Activated CD8-positive, alpha-beta memory T cell treated with anti-CD3 and anti-CD28 coated beads, Interleukin-2, amount 50 U/mL, for 24 hours (primary cell): ENCODE measurements around the gene CEP164.

Source experiments
- DNase-seq: peaks from one replicate; pipeline ENCODE4 v3.0.0-alpha.2; 2020; ENCODE audit errors: extremely low read depth

The CEP164 gene

DNA sequence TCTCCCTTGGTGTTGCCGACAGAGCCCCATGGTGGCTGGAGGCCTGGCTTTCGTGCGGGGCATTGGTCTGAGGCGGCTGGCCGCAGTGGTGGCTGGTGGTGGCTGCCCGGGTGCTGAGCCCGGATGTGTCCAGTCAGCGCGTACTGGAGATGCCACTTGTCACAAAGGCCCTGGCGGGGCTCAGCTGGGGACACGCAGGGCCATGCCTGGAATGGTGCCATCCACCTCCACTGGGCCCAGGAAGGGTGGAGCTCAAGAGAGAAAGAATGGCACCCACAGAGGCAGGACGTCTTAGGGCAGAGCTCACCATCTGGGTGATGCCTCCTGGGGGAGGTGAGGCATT is 92.5 kb downstream of the CEP164 start:
- no peak for DNase-seq

DNA sequence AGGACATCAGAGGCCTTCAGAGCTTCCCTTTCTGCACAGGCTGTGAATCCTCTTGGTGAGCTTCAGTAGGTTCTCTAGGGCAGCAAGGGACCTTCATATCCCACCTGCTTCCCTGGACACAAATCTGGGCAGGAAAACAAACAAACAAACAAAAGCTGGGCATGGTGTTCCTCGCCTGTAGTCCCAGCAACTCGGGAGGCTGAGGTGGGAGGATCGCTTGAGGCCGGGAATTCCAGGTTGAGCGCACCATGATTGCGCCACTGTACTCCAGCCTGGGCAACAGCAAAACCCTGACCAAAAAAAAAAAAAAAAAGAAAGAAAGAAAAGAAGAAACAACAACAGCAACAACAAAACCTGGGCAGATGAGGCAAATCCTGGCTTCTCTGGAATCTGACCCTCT is 92.9 kb downstream of the CEP164 start:
- DNase-seq: no peak

- no peak for DNase-seq
These were observed 93.4 kb downstream of the CEP164 start for GRCh38 chr11:117421041-117421440.

DNA sequence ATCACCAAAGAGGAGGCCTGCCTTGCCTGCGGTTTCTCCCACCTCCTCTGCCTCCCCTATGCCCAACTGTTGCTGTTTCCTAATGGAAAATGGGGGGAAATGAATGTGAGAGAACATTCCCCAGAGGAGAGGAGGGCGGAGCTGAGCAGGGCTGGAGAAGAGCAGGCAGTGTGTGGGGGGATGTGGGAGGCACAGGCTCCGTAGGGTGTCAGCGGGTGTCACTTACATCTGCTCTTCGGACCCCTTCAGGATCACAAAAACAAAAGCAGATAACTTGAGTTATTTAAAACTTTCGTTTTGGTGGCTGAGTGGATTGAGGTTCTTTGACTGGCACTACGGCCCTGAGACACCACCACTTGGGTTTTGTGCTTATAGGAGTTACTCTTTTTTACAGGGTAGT is 93.8 kb downstream of the CEP164 start:
- no peak for DNase-seq

DNA sequence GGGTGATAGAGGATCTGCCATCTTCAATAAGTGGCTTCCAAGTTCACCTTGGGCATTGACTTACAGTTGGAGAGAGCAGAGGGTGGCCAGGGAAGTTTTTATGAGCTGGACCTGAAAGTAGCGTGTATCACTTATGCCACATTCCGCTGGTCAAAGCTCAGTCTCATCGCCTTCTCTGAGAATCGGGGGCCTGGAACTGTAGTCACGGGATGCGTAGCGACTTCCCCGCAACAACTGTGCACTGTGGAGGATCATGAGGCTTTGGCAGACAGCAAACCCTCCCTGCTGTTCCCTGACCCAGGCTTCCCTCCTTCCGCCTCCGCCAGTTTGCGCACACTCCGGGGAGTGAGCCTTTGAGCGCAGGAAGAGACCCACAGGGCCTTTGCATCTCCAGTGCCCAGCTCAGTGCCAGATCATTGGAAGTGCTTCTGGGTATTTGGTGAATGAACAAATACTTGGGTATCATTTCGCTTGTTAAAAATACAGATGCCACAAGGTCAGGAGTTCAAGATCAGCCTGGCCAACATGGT is 95.5 kb downstream of the CEP164 start:
- no peak for DNase-seq

DNA sequence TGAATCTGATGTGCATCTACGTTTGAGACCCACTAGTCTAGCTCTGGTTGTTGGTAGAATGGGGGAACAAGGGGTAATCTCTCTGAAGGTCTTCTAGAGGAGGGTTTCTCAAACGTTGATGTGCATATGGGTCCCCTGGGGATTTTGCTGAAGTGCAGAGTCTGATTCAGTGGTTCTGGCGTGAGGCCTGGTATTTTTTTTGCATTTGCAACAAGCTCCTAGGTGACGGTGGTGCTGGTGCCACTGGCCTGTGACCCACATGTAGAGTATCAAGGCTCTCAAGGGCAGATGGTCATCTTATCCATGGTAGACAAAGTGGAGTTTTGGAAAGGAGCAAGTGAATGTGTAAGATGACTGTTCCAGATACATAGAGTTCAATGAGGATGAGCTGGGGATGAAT is 97.1 kb downstream of the CEP164 start:
- DNase-seq: no peak

GRCh38 chr11:117425679-117426296 is 98.1 kb downstream of the CEP164 start:
- DNase-seq: no peak

GRCh38 chr11:117426297-117426685 is 98.6 kb downstream of the CEP164 start:
- peak; percentile 36 for DNase-seq

DNA sequence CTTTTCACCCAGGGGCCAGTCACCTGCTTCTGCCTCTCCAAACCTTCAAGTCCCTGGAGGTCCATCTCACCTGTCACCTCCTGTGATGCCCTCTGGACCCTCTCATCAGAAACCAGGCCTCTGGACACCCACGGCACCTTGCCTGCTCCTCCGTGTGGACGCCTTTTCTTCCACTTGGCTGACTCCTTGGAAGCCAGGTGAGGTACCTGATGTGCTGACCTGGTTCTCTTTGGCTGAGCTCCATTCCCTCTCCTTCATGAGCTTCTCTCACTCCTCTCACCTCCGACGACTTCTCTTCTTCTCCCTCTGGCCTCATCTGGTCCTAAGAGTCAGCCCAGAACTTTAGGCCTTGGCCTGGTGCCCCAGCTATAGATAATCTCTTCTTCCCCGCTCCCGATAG is 99.3 kb downstream of the CEP164 start:
- DNase-seq: no peak

DNA sequence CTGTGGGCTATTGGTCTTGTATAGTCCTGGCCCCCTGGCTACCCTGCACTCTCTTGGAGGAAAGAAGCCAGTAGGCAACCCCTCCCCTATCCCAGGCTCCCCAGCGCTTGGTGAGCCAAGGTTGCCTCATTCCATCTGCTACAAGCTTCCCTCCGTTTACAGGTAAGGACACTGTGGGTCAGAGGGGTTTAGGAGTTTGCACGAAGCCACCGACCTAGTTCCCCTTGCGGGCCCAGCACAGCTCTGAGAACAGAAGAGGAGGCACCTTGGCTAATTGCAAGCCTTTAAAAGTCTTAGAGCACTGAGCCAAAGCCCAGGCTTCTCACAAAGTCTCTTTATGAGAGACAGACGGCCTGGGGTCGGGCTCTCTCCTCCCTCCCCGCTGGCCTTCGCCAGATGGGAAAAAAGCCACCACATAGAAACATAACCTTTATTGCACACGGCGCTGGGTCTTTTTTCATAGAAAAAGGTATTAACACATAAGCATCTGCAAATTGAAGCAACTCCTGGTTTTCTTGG is 99.8 kb downstream of the CEP164 start:
- no peak for DNase-seq

DNA sequence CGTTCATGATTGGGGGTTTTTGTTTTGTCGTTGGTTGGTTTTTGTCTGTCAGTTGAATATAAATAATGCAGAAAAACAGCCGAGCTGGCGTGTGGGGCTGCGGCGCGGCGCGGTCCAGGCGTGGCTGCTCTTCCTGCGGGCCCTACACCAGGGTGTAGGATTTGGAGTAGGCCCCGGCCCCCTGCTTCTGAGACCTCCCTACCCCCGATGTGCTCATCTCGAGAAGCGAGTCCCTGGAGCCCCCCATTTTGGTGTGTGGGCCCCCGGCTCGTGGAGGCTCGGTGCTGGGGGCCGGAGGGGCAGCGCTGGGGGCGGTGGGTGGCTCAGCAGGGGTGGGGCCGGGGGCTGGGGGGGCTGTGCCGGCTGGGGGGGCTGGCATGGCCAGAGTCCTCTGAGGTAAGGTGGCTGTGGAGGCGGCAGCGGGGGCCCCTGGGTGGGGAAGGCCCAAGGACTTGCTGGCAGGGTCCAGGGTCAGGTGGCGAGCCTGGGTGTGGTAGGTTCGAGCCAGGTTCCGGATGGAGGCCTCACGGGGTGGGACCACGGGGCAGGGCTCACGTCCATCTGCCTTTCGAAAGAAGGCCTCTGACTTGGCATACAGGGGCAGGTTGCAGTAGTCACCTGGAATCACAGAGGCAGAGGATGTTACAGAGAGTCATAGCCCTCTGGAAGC is 100.7 kb downstream of the CEP164 start:
- DNase-seq: no peak

DNA sequence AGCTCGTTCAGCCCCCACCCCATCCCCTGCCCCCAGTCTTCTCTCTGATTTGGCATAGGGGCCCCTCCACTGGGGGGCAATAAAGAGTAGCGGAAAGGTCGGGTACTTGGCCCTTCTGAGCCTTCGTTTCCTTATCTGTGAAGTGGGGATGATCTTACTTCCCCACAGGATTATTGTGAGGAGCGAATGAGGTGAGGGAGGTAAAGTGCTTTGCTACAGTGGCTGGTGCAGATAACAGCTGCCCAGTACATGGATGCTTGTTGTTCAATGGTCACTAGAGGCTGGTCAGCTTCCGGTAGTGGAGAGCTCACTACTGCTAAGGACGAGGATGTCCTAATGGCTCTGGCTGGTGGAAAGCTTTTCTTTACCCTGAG is 101.2 kb downstream of the CEP164 start:
- no peak for DNase-seq

- DNase-seq: no peak
These were observed 102.8 kb downstream of the CEP164 start for GRCh38 chr11:117430293-117430955.

DNA sequence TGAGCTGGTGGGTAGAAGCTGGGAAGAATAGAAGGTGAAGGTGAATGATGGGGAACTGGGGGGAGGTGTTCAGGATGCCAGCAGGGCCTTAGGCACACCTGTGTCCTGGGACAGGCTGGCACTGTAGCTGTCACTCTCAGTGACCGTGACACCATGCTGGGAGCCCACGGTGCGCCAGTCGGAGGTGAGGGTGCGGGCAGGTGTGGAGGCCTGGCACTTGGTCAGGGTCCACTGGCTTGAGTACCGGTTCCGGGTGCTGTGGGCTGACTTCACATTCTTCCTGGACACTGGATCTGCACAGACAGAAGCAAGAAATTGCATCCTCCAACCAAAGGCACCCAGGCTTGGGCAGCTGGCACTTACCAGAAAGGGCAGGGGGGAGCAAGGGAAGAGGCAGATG is 103.8 kb downstream of the CEP164 start:
- no peak for DNase-seq

GRCh38 chr11:117433717-117434116 is 106.1 kb downstream of the CEP164 start:
- no peak for DNase-seq

DNA sequence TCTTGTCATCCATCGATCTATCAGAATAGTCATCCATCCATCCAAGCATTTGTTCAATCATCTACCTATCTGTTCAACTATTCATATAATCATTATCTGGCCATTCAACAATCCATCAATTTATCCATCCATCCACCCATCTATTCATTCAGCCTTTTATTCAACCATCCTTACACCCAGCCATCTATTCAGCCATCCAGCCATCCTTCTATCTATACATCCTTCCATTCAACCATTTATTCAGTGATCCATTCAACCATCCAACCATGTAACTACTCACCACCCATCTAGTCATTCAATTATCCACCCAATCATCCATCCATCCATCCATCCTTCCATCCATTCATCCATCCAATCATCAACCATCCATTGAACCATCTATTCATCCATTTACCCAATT is 106.8 kb downstream of the CEP164 start:
- DNase-seq: no peak

- DNase-seq: no peak
These were observed 107.7 kb downstream of the CEP164 start for GRCh38 chr11:117435326-117435725.

DNA sequence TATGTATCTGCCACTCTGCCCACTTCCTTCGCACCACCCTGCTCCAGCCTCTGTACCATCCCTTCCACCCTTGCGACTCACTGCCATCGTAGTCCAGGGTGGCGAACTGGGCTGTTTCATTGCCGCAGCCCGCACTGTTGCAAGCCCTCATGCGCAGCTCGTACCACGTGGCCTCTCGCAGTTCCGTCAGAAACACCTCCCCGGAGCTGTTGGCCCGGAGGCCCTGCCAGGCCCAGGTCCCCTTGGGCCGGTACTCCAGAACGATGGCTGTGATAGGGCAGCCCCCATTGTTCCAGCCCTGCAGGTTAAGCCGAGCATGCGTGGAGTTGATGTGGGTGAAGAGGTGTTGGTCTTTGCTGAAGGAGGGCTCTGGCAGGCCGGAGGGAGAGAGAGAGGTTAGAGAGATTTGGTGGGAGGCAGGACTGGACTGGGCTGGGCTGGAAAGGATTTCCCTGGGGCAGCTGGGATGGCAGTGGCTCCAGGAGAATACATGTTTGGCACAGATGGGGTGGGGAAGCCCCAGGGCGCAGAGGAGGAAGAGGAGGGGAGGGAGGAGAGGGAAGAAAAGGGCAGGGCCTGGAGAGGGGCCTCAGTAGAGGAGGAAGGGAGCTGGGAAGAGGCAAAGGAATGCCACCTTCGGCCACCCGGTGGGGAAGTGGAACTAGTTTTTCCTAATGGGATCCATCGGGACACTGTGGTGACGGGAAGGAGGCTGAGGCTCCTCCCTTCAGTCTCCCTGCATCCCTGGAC is 109.6 kb downstream of the CEP164 start:
- no peak for DNase-seq

DNA sequence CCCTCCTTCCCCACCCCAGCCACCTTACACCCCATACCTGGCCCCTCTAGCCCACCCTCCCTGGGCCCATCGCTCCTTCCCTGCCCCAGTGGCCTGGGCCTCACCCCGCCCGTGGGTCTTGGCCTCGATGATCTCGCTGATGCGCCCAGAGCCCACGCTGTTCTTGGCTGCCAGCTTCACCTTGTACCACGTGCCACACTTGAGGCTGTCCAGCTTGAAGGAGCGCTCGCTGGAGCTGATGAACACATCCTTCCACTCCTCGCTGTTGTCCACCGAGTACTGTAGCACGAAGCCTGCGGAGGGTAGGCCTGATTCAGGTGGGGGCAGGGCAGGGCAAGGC is 110.1 kb downstream of the CEP164 start:
- DNase-seq: no peak

DNA sequence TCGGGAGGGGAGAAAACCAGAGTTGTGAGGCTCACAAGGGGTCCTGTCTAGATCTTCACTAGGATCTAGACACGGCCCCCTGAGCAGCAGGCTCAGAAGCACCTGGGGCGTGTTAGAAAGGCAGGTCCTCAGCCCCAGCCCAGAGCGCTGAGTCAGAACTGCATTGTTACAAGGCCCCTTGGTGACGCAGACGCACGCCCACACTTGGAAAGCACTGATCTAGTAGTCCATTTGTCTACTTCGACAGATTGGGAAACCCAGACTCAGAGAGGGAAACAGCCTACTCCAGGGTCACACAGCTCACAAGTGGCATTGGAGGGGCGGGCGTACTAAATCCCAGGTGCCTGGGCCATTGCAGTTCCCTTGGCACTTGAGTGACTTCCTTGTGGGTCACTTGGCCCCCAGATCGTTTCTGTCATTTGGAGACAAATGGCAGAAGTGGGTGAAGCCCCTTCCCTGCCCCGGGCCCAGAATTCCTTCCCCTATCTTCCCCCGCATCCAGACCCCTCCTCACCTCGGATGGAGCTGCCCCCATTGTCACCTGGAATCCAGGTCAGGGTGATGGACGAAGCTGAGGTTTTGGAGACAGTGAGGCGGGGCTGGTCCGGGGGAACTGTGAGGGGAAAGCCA is 110.8 kb downstream of the CEP164 start:
- no peak for DNase-seq

- DNase-seq: no peak
These were observed 111.6 kb downstream of the CEP164 start for GRCh38 chr11:117439256-117439655.

DNA sequence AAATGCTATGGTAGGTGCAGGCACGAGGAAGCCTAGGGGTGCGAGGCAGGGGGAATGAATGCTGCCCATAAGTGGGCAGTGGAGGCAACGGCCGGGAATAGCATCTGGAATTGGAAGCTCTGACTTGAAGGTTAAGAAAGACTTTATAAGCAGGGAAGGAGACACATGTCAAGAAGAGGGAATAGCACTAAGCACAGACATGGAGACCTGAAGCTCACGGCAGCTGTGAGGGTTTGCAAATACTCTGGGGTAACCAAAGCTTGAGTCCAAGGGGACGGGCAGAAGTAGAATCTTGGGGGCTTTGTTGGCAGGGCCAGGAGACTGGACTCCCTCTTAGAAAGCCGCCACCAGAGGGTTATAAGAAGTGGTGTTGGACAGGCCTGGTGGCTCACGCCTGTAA is 112.6 kb downstream of the CEP164 start:
- no peak for DNase-seq
